ENCODE measurements around the gene ST7. TPM values are rescaled to one million over a fixed set of nuclear protein-coding genes. Genes with fewer than 3 reads are reported as not detected.

ST7 gene
- total and polyA plus RNA-seq, 8 donors: 7.5 to 49.0 (median 16.1) TPM

DNA sequence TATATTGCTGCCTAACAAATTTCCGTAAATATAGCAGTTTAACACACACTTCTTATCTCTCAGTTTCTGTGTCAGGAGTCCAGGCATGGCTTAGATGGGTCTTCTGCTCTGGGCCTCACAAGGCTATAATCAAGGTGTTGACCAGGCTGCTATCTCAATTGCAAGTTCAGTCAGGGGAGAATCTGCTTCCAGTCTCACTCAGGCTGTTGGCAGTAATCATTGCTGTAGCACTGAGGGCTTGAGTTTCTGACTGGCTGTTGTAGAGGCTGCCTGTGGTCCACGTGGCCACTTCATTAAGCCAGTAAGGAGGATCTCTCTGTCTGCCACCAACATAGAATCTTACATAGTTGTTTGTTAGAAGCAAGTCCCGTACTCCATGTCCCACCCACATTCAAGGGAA lies 138.4 kb downstream of the ST7 start:
- H3K9me3 ChIP-seq: no peaks in the 10 kb centered on the region
- intact Hi-C loops (cut with DNase I; ENCODE audit: low total_unique reads): no loop called here
- 70 to 84% (median 76%) methylated on average over 3 of the region's 3 CpGs for WGBS, 5 donors

DNA sequence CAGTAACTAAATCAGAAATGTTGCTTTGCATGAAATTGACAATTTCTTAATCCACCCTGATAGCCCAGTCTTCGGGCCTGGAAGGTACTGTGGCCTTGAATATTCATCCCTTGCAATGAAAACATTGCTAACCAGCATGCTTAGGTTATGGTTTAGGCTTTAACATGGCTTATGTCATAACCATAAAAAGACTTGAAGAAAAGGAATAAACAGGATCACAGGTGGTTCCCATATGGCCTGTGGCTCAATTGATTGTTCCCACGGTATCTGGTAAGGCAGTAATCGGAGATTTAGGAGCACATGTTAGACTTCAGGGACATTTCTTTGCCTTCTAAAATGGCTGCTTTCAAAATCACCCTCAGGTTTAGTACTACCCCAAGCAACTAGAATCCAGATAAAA lies 139.5 kb downstream of the ST7 start:
- 73 to 92% (median 86%) methylated on average over 3 of the region's 3 CpGs for WGBS, 5 donors
- no peak for DNase-seq
- intact Hi-C loops (cut with DNase I; ENCODE audit: low total_unique reads): no loop called here
- Histone ChIP-seq H3K9me3 (no peaks in the 10 kb centered on the region), H3K36me3 (no peaks in the 10 kb centered on the region), H3K27me3 (no peaks in the 10 kb centered on the region), H3K27ac (no peak overlapping the region), H3K4me3 (no peak overlapping the region), H3K4me1 (peaks cover 0 to 24% (median 10%) of the 10 kb centered on the region in 4 donors)
- TF ChIP-seq, protein P1, sequence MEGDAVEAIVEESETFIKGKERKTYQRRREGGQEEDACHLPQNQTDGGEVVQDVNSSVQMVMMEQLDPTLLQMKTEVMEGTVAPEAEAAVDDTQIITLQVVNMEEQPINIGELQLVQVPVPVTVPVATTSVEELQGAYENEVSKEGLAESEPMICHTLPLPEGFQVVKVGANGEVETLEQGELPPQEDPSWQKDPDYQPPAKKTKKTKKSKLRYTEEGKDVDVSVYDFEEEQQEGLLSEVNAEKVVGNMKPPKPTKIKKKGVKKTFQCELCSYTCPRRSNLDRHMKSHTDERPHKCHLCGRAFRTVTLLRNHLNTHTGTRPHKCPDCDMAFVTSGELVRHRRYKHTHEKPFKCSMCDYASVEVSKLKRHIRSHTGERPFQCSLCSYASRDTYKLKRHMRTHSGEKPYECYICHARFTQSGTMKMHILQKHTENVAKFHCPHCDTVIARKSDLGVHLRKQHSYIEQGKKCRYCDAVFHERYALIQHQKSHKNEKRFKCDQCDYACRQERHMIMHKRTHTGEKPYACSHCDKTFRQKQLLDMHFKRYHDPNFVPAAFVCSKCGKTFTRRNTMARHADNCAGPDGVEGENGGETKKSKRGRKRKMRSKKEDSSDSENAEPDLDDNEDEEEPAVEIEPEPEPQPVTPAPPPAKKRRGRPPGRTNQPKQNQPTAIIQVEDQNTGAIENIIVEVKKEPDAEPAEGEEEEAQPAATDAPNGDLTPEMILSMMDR (IDR thresholded peaks at IDR 0.05): no peak
- no peak for TF ChIP-seq EP300 (IDR thresholded peaks at IDR 0.05)
- no peak for TF ChIP-seq POLR2AphosphoS5 (IDR thresholded peaks at IDR 0.05)
- TF ChIP-seq POLR2A (IDR thresholded peaks at IDR 0.05): no peak

More for the DNA sequence above, 138.4 kb downstream of the ST7 start:
- H3K27ac ChIP-seq: no peak overlapping the region
- no peak for DNase-seq
- H3K4me1 ChIP-seq: peaks cover 0 to 28% (median 17%) of the 10 kb centered on the region in 4 donors
- TF ChIP-seq, protein P1 (IDR thresholded peaks at IDR 0.05): no peak
- TF ChIP-seq EP300 (IDR thresholded peaks at IDR 0.05) (no peak), POLR2A (IDR thresholded peaks at IDR 0.05) (no peak), POLR2AphosphoS5 (IDR thresholded peaks at IDR 0.05) (no peak)
- no peaks in the 10 kb centered on the region for H3K27me3 ChIP-seq
- H3K4me3 ChIP-seq: no peak overlapping the region
- no peaks in the 10 kb centered on the region for H3K36me3 ChIP-seq

DNA sequence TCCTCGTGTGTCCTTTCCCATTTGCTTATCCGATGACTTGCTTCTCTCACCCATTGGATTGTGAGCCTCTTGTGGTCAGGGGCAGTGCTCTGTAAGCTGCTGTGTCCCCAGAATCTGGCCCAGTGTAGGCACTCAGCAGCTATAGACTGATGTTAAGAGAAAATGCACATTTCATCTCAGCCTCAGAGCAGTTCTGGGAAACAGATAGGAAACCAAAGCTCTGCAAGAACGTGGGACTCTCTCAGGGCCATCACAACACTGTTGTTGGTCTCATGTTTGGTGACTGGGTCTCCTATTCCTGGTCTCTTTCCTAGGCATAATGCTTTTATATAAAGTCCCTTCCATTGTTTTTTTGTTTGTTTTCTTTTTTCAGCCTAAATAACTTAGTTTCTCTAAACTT lies 141.2 kb downstream of the ST7 start:
- no peaks in the 10 kb centered on the region for H3K9me3 ChIP-seq
- 87 to 93% (median 89%) methylated on average over 3 of the region's 3 CpGs for WGBS, 5 donors
- peaks cover 0 to 24% (median 10%) of the 10 kb centered on the region in 4 donors for H3K4me1 ChIP-seq
- no peak for DNase-seq
- TF ChIP-seq POLR2AphosphoS5 (IDR thresholded peaks at IDR 0.05) (no peak), POLR2A (IDR thresholded peaks at IDR 0.05) (no peak), EP300 (IDR thresholded peaks at IDR 0.05) (no peak)
- TF ChIP-seq, protein P1 (IDR thresholded peaks at IDR 0.05): no peak
- no peaks in the 10 kb centered on the region for H3K27me3 ChIP-seq
- intact Hi-C loops (cut with DNase I; ENCODE audit: low total_unique reads): no loop called here
- no peaks in the 10 kb centered on the region for H3K36me3 ChIP-seq
- H3K27ac ChIP-seq: no peak overlapping the region
- H3K4me3 ChIP-seq: no peak overlapping the region

DNA sequence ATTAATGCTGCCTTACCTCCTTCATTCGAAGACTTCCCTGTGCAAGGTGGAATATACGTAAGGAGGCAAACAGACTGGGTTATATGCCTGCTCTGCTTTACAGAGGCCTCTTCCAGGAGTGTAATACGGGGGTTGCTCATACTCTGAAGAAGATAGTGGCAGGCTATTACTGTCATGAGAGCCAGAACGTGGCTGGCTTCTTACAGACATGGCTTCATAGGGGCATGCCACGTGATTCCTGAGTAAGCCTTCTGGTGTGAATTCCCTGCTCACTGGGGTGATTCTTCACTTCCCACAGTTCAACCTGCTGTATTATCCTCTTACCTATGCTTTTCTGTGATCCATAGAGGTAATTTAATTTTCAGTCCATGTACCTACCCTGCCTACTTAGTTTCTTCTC lies 141.8 kb downstream of the ST7 start:
- intact Hi-C loops (cut with DNase I; ENCODE audit: low total_unique reads): no loop called here
- Histone ChIP-seq H3K27me3 (no peaks in the 10 kb centered on the region), H3K4me3 (no peak overlapping the region), H3K36me3 (no peaks in the 10 kb centered on the region), H3K27ac (no peak overlapping the region), H3K9me3 (no peaks in the 10 kb centered on the region), H3K4me1 (peaks cover 0 to 24% (median 10%) of the 10 kb centered on the region in 4 donors)
- TF ChIP-seq EP300 (IDR thresholded peaks at IDR 0.05): no peak
- TF ChIP-seq, protein P1 (IDR thresholded peaks at IDR 0.05): no peak
- no peak for TF ChIP-seq POLR2A (IDR thresholded peaks at IDR 0.05)
- DNase-seq: no peak
- WGBS, 5 donors: 92 to 98% (median 95%) methylated on average over 5 of the region's 5 CpGs
